Thyroid gland (tissue), 4 donors: ENCODE data around the gene SYF2.
"Not testable (repeated sequence)": the region's sequence is repeated elsewhere in the genome, so short reads cannot be mapped to it uniquely, and the experiment has no call there.

Source experiments
- CTCF ChIP-seq, 6 experiments: fragments of 200-600 bp in 3 of 6; fragments of 450-650 bp in 3 of 6; sonication (generic) in 3 of 6; IDR thresholded peaks; one replicate each; pipeline ENCODE4 v1.5.1; 2016 to 2019; ENCODE audit warnings: antibody characterized with exemption in 6 of 6, mild to moderate bottlenecking in 2 of 6, inconsistent platforms in 1 of 6, moderate library complexity in 1 of 6
- POLR2A ChIP-seq, 2 donors: fragments of 450-650 bp; IDR thresholded peaks; one replicate each; pipeline ENCODE4 v1.6.1; 2017; ENCODE audit warnings: antibody characterized with exemption in 2 of 2, mild to moderate bottlenecking in 2 of 2, moderate library complexity in 1 of 2

- TF ChIP-seq CTCF, POLR2A (IDR thresholded peaks at IDR 0.05): not testable (repeated sequence)
Observed at GRCh38 chr1:25277295-25277694, 45.0 kb upstream of the SYF2 start.
